ENCODE measurements around the gene PEF1.

DNA sequence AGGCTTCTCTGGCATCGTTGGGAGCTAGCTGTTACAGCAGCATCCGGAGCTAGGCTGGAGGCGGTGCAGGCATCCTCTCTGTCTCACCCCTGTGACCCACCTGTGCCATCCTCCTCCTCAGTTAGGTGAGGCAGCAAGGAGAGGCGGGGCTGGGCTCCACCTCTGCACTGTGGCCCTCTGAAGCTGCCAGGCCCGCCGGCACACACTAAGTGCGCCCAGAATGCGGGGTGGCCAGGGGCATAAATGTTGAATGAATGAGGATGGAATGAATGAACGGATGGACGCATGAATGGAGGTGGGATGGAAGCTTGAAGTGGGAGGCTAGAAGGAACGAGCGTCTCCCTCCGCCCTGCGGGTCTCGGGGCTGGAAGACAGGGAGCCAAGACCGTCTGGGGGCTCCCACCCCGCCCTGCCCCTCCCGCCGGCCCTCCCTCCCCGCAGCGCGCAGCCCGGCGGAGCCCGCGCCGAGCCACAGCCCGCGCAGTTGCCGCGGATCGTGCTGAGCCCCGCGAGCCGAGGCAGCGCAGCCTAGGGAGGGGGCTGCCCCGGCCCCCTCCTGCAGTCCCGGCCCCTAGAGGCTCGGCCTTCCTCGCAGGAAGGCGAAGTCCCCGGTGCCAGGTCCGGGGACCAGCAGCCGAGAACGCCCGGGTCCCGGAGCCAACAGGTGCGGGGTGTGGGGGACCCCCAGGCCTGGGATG is 27.3 kb downstream of the PEF1 start, which contains the start of gene HCRTR1:
- TF ChIP-seq EZH2 (IDR thresholded peaks at IDR 0.05; ENCODE audit: insufficient read depth, poor library complexity, severe bottlenecking) (no peak), EZH2phosphoT487 (IDR thresholded peaks at IDR 0.05; ENCODE audit: insufficient read depth, low read depth) (no peak)
